Left colon (tissue), 2 donors: ENCODE data around the gene EEPD1. TPM values are rescaled to one million over a fixed set of nuclear protein-coding genes. Genes with fewer than 3 reads are reported as not detected.
"Not testable (repeated sequence)": the region's sequence is repeated elsewhere in the genome, so short reads cannot be mapped to it uniquely, and the experiment has no call there.

Experiments
- ATAC-seq: fragments of 200-7000 bp; cut with Tn5 transposase; one replicate; pipeline ENCODE4 v1.9.1; 2020; ENCODE audit warnings: mild to moderate bottlenecking, moderate library complexity
- DNase-seq, 2 donors: peaks; one replicate each; pipeline ENCODE4 v3.0.0-alpha.2; 2020
- intact Hi-C, 2 donors: fragments of 100-400 bp; cut with DNase I in 1 of 2; cut with micrococcal nuclease in 1 of 2; formaldehyde crosslinking; loops; one replicate each; pipeline versions ENCODE4 v1.11.2 to v1.14.0; 2022; cut with DNase I, micrococcal nuclease
- long read RNA-seq: library from polyadenylated mRNA; unstranded; transcript quantifications from one replicate; pipeline ENCODE4 v2.0.0, GENCODE V29; 2021
- total RNA-seq, 2 donors: library from RNA; stranded (reverse); fragmentation: NEBNext Ultra II Directional; extraction: Animal tissue kit (Norgen Biotek cat#: 25700); gene quantifications; one replicate each; pipeline ENCODE4 v1.2.1, GENCODE V29; 2021
- donor health status: DM: no; HTN: no; CAD: no.
- donor health status: DM: yes; HTN: yes; CAD: no.

Gene EEPD1
- 10 to 100 TPM; 10.2 to 13.4 TPM for total RNA-seq
- long read RNA-seq, full-length matches to known transcripts = 7 of 13 reads
- long read RNA-seq, partial matches to known transcripts = 2 of 13 reads
- long read RNA-seq, other reads (novel, unspliced or antisense) = 4 of 13 reads

GRCh38 chr7:36152756-36153570, at the start of gene EEPD1:
TSS of gene EEPD1 (plus strand) at chr7:36153254. CDS start at chr7:36154325, 1,071 bp downstream.
- intact Hi-C loops = loop anchor here in 1 of 2 donors (10.0 kb wide), 1 partner anchor 142 kb away; no protein-coding TSS in a partner anchor
- ATAC-seq (peak; percentile 90), DNase-seq (peak; percentile 100)

GRCh38 chr7:36103837-36104561, 49.1 kb upstream of the EEPD1 start:
- no peak for DNase-seq
- intact Hi-C loops = no loop called here
- no peak for ATAC-seq

- intact Hi-C loops, DNase-seq, ATAC-seq: not testable (repeated sequence)
Observed at GRCh38 chr7:36106972-36107908, 45.8 kb upstream of the EEPD1 start.

GRCh38 chr7:36107926-36108631, 45.0 kb upstream of the EEPD1 start:
- DNase-seq (no peak), ATAC-seq (no peak)
- intact Hi-C loops = no loop called here

GRCh38 chr7:36109013-36109627, 43.9 kb upstream of the EEPD1 start:
- ATAC-seq (no peak), DNase-seq (no peak)

GRCh38 chr7:36110584-36110983, 42.5 kb upstream of the EEPD1 start:
- no peak for ATAC-seq
- no peak for DNase-seq
- intact Hi-C loops = no loop called here

More at GRCh38 chr7:36109013-36109627, 43.9 kb upstream of the EEPD1 start:
- intact Hi-C loops = no loop called here

- intact Hi-C loops = no loop called here
- no peak for DNase-seq
- no peak for ATAC-seq
Observed at GRCh38 chr7:36112969-36113368, 40.1 kb upstream of the EEPD1 start.

- ATAC-seq (no peak), DNase-seq (no peak)
- intact Hi-C loops = no loop called here
Observed at GRCh38 chr7:36114355-36114754, 38.7 kb upstream of the EEPD1 start.

GRCh38 chr7:36115448-36116321, 37.4 kb upstream of the EEPD1 start:
- ATAC-seq (peak; percentile 68), DNase-seq (peak; percentile 72 to 75)
- intact Hi-C loops = no loop called here

- ATAC-seq = peak; percentile 3
- DNase-seq = no peak
- intact Hi-C loops = no loop called here
Observed at GRCh38 chr7:36116347-36117202, 36.5 kb upstream of the EEPD1 start.

GRCh38 chr7:36117203-36117840, 35.7 kb upstream of the EEPD1 start:
- DNase-seq (no peak), ATAC-seq (no peak)
- intact Hi-C loops = no loop called here

GRCh38 chr7:36118344-36118743, 34.7 kb upstream of the EEPD1 start:
- DNase-seq (no peak), ATAC-seq (no peak)
- intact Hi-C loops = no loop called here

GRCh38 chr7:36119005-36119706, 33.9 kb upstream of the EEPD1 start:
- peak; percentile 84 for ATAC-seq
- DNase-seq = peak; percentile 18 to 73
- intact Hi-C loops = no loop called here

- DNase-seq (peak; percentile 33 to 47), ATAC-seq (peak; percentile 14)
- intact Hi-C loops = not testable (repeated sequence)
Observed at GRCh38 chr7:36119983-36120646, 32.9 kb upstream of the EEPD1 start.
